ENCODE results near the gene HS3ST6. TPM values are rescaled to one million over a fixed set of nuclear protein-coding genes. Genes with fewer than 3 reads are reported as not detected.
"Not testable (repeated sequence)": the region's sequence is repeated elsewhere in the genome, so short reads cannot be mapped to it uniquely, and the experiment has no call there.

The HS3ST6 gene
- total and polyA plus RNA-seq, 9 of the 15 experiments (the other 6 are each of a cell fraction or from before 2014, with no cell fraction given) = not detected

DNA sequence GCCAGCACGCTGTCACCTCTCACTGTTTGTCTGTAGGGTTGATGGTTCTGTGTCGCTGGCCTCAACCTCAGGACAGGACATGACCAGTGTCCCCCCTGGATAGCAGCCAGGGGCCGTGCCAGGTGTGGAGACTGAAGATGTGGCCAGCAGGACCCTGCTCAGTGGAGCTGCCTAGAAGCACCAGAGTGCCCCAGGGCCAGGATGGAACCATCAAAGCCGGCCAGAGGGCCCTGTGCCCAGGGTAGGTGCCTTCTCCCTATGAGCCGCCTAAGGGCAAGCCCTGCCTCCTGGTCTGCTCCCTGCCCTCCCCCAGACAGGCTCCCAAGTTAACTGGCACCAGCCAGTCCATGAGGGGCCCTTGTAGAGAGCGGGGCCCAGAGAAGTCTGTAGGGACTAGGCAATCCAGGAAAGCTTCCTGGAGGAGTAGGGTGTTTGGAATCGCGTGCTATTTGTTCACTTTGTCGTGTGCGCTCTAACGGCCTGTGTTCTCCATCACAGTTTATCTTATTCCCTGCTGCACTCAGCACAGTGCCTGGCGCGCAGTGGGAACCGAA lies 40.6 kb upstream of the HS3ST6 start (continued):
- TF ChIP-seq, protein P1, sequence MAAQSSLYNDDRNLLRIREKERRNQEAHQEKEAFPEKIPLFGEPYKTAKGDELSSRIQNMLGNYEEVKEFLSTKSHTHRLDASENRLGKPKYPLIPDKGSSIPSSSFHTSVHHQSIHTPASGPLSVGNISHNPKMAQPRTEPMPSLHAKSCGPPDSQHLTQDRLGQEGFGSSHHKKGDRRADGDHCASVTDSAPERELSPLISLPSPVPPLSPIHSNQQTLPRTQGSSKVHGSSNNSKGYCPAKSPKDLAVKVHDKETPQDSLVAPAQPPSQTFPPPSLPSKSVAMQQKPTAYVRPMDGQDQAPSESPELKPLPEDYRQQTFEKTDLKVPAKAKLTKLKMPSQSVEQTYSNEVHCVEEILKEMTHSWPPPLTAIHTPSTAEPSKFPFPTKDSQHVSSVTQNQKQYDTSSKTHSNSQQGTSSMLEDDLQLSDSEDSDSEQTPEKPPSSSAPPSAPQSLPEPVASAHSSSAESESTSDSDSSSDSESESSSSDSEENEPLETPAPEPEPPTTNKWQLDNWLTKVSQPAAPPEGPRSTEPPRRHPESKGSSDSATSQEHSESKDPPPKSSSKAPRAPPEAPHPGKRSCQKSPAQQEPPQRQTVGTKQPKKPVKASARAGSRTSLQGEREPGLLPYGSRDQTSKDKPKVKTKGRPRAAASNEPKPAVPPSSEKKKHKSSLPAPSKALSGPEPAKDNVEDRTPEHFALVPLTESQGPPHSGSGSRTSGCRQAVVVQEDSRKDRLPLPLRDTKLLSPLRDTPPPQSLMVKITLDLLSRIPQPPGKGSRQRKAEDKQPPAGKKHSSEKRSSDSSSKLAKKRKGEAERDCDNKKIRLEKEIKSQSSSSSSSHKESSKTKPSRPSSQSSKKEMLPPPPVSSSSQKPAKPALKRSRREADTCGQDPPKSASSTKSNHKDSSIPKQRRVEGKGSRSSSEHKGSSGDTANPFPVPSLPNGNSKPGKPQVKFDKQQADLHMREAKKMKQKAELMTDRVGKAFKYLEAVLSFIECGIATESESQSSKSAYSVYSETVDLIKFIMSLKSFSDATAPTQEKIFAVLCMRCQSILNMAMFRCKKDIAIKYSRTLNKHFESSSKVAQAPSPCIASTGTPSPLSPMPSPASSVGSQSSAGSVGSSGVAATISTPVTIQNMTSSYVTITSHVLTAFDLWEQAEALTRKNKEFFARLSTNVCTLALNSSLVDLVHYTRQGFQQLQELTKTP (IDR thresholded peaks at IDR 0.05; ENCODE audit: low read depth in 1 of 2, partially characterized antibody in 2 of 2) = no peak

DNA sequence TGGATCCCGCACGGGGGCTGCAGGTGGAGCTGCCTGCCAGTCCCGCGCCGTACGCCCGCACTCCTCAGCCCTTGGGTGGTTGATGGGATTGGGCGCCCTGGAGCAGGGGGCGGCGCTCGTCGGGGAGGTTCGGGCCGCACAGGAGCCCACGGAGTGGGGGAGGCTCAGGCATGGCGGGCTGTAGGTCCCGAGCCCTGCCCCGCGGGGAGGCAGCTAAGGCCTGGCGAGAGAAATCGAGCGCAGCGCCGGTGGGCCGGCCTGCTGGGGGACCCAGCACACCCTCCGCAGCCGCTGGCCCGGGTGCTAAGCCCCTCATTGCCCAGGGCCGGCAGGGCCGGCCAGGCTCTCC lies 39.9 kb upstream of the HS3ST6 start:
- 70% methylated on average over 7 of the region's 30 CpGs for WGBS (ENCODE audit: insufficient coverage, low coverage, missing lambda C conversion rate)
- H3K4me3 ChIP-seq; H3K27ac ChIP-seq (ENCODE audit: extremely low read depth, low read depth, low read length); intact Hi-C loops (cut with micrococcal nuclease); FAIRE-seq; H3K4me2 ChIP-seq (ENCODE audit: insufficient read depth, low read length); BruUV-seq (replicated peaks); H3K9me1 ChIP-seq (ENCODE audit: control insufficient read depth, insufficient read depth, low read length); H3K27me3 ChIP-seq (ENCODE audit: control insufficient read depth in 2 of 2, insufficient read depth in 2 of 2, low read length in 2 of 2); DNase-seq (ENCODE audit: extremely low read depth in 1 of 4, low spot score in 3 of 4); H3K9ac ChIP-seq (ENCODE audit: insufficient read depth in 1 of 2, low read depth in 2 of 2, low read length in 2 of 2); H2AFZ ChIP-seq (ENCODE audit: low read depth, low read length); ATAC-seq; CTCF ChIA-PET (ENCODE audit: low intra/inter-chr PET ratio); H3K9me3 ChIP-seq (replicated peaks; ENCODE audit: control insufficient read depth, insufficient read depth, low read depth, low read length); in situ Hi-C loops (cut with MboI): not testable (repeated sequence)
- Histone ChIP-seq H3K4me1 (replicated peaks in 1 of 2; ENCODE audit: control insufficient read depth in 2 of 2, insufficient read depth in 2 of 2, low read length in 2 of 2) (peaks cover 8 to 59% of the 10 kb centered on the region in 2 experiments; a peak in 4 of 5 replicates), H3K79me2 (ENCODE audit: control insufficient read depth, insufficient read depth, low read length) (peaks cover 38% of the 10 kb centered on the region), H3K36me3 (ENCODE audit: control insufficient read depth, insufficient read depth, low read length) (peaks cover 27% of the 10 kb centered on the region; the same call in 2 of the 3 replicates), H4K20me1 (replicated peaks; ENCODE audit: control insufficient read depth, insufficient read depth, low read length) (peaks cover 25% of the 10 kb centered on the region)
- POLR2A ChIA-PET = interaction anchor here (1.7 kb wide), 1 partner anchor 8 kb away, joined by 4 read pairs; the partner anchor contains the start of gene RNF151
